ENCODE data around the gene MAFB.

MAFB gene

DNA sequence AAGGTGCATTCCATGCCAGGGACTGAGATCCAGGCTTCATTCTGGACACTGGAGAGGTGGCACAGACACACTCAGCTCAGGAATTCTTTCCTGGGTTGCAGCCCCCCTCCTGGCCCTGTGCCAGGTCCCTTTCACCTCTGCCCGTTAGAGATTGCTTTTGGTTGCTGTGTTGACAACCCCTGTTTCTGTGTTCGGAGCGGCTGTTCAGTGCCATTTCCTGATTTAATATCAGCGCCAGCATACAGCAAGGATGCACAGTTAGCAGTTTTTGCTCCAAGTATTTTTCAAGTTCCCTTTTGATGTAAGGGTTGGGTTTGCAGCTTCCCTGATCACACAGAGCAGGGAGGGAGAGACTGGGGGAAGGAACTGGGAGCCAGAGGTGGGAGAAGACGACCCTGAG lies 8.5 kb upstream of the MAFB start:
- H3K4me2 ChIP-seq (ENCODE audit: low read depth, low read length, poor library complexity, severe bottlenecking): no peak overlapping the region
- H3K9me3 ChIP-seq (ENCODE audit: insufficient read depth, low read length): no peaks in the 10 kb centered on the region
- no peaks in the 10 kb centered on the region for H3K27me3 ChIP-seq (ENCODE audit: low read length)
- no peaks in the 10 kb centered on the region for H3K79me2 ChIP-seq (ENCODE audit: insufficient read depth, low read length)
- H3K4me3 ChIP-seq (ENCODE audit: insufficient read depth, low read length, poor library complexity, severe bottlenecking): no peak overlapping the region
- no peaks in the 10 kb centered on the region for H3F3A ChIP-seq (ENCODE audit: insufficient read depth)
- H2AFZ ChIP-seq (ENCODE audit: low read depth, low read length, severe bottlenecking): no peak overlapping the region
- no peak overlapping the region for H3K9ac ChIP-seq (ENCODE audit: low read length)
- H3K36me3 ChIP-seq (ENCODE audit: low read length): no peaks in the 10 kb centered on the region
- no peak for TF ChIP-seq EZH2phosphoT487 (conservative IDR thresholded peaks at IDR 0.05; ENCODE audit: low read length)
- TF ChIP-seq CTCF (IDR thresholded peaks at IDR 0.05; ENCODE audit: insufficient read depth, low read length, poor library complexity, severe bottlenecking): no peak
- H3K27ac ChIP-seq (ENCODE audit: low read depth, low read length): no peak overlapping the region
- H4K20me1 ChIP-seq (ENCODE audit: low read depth, low read length): no peaks in the 10 kb centered on the region
- no peaks in the 10 kb centered on the region for H3K9me2 ChIP-seq (replicated peaks; ENCODE audit: insufficient read depth, low read length)

- no peak overlapping the region for H3K4me2 ChIP-seq (ENCODE audit: low read depth, low read length, poor library complexity, severe bottlenecking)
Observed at GRCh38 chr20:40695214-40695613, 6.2 kb upstream of the MAFB start.

GRCh38 chr20:40694246-40694645 lies 5.2 kb upstream of the MAFB start:
- Histone ChIP-seq H3K9me2 (replicated peaks; ENCODE audit: insufficient read depth, low read length) (no peaks in the 10 kb centered on the region), H3K79me2 (ENCODE audit: insufficient read depth, low read length) (no peaks in the 10 kb centered on the region), H3K27me3 (ENCODE audit: low read length) (no peaks in the 10 kb centered on the region), H2AFZ (ENCODE audit: low read depth, low read length, severe bottlenecking) (no peak overlapping the region), H3K9ac (ENCODE audit: low read length) (no peak overlapping the region), H3K9me3 (ENCODE audit: insufficient read depth, low read length) (no peaks in the 10 kb centered on the region), H3F3A (ENCODE audit: insufficient read depth) (no peaks in the 10 kb centered on the region), H3K4me3 (ENCODE audit: insufficient read depth, low read length, poor library complexity, severe bottlenecking) (no peak overlapping the region), H3K27ac (ENCODE audit: low read depth, low read length) (no peak overlapping the region), H3K4me2 (ENCODE audit: low read depth, low read length, poor library complexity, severe bottlenecking) (no peak overlapping the region), H4K20me1 (ENCODE audit: low read depth, low read length) (no peaks in the 10 kb centered on the region), H3K36me3 (ENCODE audit: low read length) (no peaks in the 10 kb centered on the region)
- TF ChIP-seq CTCF (IDR thresholded peaks at IDR 0.05; ENCODE audit: insufficient read depth, low read length, poor library complexity, severe bottlenecking) (no peak), EZH2phosphoT487 (conservative IDR thresholded peaks at IDR 0.05; ENCODE audit: low read length) (no peak)

More at GRCh38 chr20:40695214-40695613, 6.2 kb upstream of the MAFB start:
- Histone ChIP-seq H3F3A (ENCODE audit: insufficient read depth) (no peaks in the 10 kb centered on the region), H3K9ac (ENCODE audit: low read length) (no peak overlapping the region), H3K36me3 (ENCODE audit: low read length) (no peaks in the 10 kb centered on the region), H3K9me2 (replicated peaks; ENCODE audit: insufficient read depth, low read length) (no peaks in the 10 kb centered on the region), H2AFZ (ENCODE audit: low read depth, low read length, severe bottlenecking) (no peak overlapping the region), H3K27me3 (ENCODE audit: low read length) (no peaks in the 10 kb centered on the region), H3K27ac (ENCODE audit: low read depth, low read length) (no peak overlapping the region), H3K4me3 (ENCODE audit: insufficient read depth, low read length, poor library complexity, severe bottlenecking) (no peak overlapping the region), H3K79me2 (ENCODE audit: insufficient read depth, low read length) (no peaks in the 10 kb centered on the region), H4K20me1 (ENCODE audit: low read depth, low read length) (no peaks in the 10 kb centered on the region), H3K9me3 (ENCODE audit: insufficient read depth, low read length) (no peaks in the 10 kb centered on the region)
- TF ChIP-seq CTCF (IDR thresholded peaks at IDR 0.05; ENCODE audit: insufficient read depth, low read length, poor library complexity, severe bottlenecking) (no peak), EZH2phosphoT487 (conservative IDR thresholded peaks at IDR 0.05; ENCODE audit: low read length) (no peak)
